ENCODE data around the gene SLC34A3.
A peak's percentile ranks its signal among the peaks of the same experiment; 100 is the strongest.

SLC34A3 gene

DNA sequence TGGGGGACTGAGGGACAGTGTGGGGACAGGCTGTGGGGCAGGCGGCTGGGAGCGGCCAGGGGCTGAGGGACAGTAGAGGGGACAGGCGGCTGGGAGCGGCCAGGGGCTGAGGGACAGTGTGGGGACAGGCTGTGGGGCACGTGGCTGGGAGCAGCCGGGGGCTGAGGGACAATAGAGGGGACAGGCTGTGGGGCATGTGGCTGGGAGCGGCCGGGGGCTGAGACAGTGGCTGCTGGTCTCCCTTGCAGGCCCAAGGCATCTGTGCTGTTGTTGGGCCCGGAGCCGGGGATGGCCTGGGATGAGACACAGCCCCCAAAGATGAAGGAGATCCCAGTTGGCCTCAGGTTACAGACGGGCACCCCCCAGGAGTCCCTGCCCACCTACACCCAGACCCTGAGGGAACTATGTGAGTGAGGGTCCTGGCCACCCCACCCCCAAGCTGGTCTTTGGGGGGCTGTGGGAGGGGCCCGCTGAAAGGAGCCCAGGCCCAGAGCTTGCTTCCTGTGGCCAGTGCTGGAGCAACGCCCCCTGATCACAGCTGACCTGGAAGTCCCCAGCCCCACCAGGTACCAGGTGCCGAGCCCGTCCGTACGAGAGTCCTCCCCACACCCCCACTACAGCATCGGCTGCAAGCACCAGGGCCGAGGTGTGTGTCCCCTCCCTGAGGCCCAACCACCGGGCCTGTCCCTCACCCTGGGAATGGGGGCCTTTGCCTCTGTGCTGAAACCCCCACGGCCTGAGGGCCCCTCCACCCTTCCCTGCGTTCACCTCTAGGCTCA, 21.0 kb downstream of the SLC34A3 start:
- no peak for DNase-seq
- no peak for TF ChIP-seq EZH2 (optimal IDR thresholded peaks at IDR 0.05; ENCODE audit: low read depth, low read length)
- TF ChIP-seq, protein P1, sequence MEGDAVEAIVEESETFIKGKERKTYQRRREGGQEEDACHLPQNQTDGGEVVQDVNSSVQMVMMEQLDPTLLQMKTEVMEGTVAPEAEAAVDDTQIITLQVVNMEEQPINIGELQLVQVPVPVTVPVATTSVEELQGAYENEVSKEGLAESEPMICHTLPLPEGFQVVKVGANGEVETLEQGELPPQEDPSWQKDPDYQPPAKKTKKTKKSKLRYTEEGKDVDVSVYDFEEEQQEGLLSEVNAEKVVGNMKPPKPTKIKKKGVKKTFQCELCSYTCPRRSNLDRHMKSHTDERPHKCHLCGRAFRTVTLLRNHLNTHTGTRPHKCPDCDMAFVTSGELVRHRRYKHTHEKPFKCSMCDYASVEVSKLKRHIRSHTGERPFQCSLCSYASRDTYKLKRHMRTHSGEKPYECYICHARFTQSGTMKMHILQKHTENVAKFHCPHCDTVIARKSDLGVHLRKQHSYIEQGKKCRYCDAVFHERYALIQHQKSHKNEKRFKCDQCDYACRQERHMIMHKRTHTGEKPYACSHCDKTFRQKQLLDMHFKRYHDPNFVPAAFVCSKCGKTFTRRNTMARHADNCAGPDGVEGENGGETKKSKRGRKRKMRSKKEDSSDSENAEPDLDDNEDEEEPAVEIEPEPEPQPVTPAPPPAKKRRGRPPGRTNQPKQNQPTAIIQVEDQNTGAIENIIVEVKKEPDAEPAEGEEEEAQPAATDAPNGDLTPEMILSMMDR (IDR thresholded peaks at IDR 0.05; ENCODE audit: low read length), result no peak
- Histone ChIP-seq H4K20me1 (ENCODE audit: insufficient read depth, low read length) (no peaks in the 10 kb centered on the region), H3K9me2 (replicated peaks; ENCODE audit: insufficient read depth, low read length) (no peaks in the 10 kb centered on the region), H3K4me2 (ENCODE audit: low read depth, low read length) (no peak overlapping the region), H2AFZ (ENCODE audit: low read length) (no peak overlapping the region), H3K79me2 (ENCODE audit: low read length) (peaks cover 14% of the 10 kb centered on the region), H3K27me3 (replicated peaks; ENCODE audit: insufficient read depth, low read length) (no peaks in the 10 kb centered on the region), H3K36me3 (replicated peaks; ENCODE audit: insufficient read depth, low read length) (no peaks in the 10 kb centered on the region), H3K9me3 (replicated peaks; ENCODE audit: insufficient read depth, low read length) (no peaks in the 10 kb centered on the region), H3K9ac (ENCODE audit: low read length) (no peak overlapping the region), H3K4me3 (ENCODE audit: low read length) (no peak overlapping the region), H3F3A (ENCODE audit: insufficient read depth, low read length) (peaks cover 8% of the 10 kb centered on the region), H3K4me1 (ENCODE audit: low read length) (peaks cover 10% of the 10 kb centered on the region; the same call in 1 of the 2 replicates), H3K27ac (ENCODE audit: low read length) (no peak overlapping the region)

DNA sequence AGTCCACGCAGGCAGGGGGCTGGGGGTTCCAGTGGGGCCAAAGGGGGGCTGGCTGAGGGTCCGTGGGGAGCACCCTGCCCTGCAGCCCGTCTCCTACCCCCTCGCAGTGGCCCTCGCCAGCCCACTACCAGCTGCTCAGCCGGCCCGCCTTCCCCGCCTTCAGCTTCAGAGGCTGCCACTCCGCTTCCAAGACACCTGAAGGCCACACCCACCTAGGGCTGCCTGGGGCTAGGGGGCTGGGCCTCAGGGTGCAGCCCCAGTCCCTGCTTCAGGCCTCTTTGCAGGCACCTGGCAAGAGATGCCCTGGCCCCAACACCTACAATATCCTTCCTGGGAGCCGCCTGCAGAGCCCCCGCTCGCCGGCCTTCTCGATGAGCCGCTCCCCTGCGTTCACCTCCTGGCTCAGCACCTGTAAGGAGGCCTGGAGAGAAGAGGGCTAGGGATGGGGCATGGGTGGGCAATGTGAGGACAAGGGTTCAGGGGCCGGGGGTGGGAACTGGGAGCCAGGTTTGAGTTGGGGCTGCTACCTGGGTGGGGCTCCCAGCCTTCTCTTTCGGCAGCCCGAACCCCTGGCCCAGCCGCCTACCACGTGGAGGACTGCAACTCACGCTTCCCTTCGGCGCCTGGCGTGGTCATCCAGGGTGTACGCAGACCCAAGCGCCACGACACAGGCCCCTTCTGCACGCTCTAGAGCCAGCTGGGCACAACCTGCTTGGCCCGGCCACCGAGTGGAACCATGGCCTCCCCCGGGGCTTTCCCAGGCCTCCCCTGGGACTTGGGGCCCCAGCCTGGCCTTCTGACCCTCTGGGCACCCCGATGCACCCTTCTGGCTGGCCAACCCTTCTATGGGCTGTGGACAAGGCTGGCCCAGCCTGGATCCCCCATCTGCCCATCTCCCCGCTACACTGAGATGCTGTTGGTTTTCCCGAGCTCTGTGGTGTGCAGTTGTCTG, 22.1 kb downstream of the SLC34A3 start:
- Histone ChIP-seq H3K27me3 (replicated peaks; ENCODE audit: insufficient read depth, low read length) (no peaks in the 10 kb centered on the region), H4K20me1 (ENCODE audit: insufficient read depth, low read length) (no peaks in the 10 kb centered on the region), H2AFZ (ENCODE audit: low read length) (no peak overlapping the region), H3K79me2 (ENCODE audit: low read length) (peaks cover 19% of the 10 kb centered on the region), H3K4me2 (ENCODE audit: low read depth, low read length) (no peak overlapping the region), H3K9ac (ENCODE audit: low read length) (no peak overlapping the region), H3K4me1 (ENCODE audit: low read length) (peaks cover 10% of the 10 kb centered on the region; the same call in 1 of the 2 replicates), H3F3A (ENCODE audit: insufficient read depth, low read length) (peaks cover 8% of the 10 kb centered on the region), H3K27ac (ENCODE audit: low read length) (no peak overlapping the region), H3K9me2 (replicated peaks; ENCODE audit: insufficient read depth, low read length) (no peaks in the 10 kb centered on the region), H3K4me3 (ENCODE audit: low read length) (no peak overlapping the region), H3K36me3 (replicated peaks; ENCODE audit: insufficient read depth, low read length) (no peaks in the 10 kb centered on the region), H3K9me3 (replicated peaks; ENCODE audit: insufficient read depth, low read length) (no peaks in the 10 kb centered on the region)
- TF ChIP-seq EZH2 (optimal IDR thresholded peaks at IDR 0.05; ENCODE audit: low read depth, low read length) (no peak), EZH2phosphoT487 (IDR thresholded peaks at IDR 0.05; ENCODE audit: low read length) (no peak)
- TF ChIP-seq, protein P1 (IDR thresholded peaks at IDR 0.05; ENCODE audit: low read length), result no peak
- DNase-seq, result no peak

DNA sequence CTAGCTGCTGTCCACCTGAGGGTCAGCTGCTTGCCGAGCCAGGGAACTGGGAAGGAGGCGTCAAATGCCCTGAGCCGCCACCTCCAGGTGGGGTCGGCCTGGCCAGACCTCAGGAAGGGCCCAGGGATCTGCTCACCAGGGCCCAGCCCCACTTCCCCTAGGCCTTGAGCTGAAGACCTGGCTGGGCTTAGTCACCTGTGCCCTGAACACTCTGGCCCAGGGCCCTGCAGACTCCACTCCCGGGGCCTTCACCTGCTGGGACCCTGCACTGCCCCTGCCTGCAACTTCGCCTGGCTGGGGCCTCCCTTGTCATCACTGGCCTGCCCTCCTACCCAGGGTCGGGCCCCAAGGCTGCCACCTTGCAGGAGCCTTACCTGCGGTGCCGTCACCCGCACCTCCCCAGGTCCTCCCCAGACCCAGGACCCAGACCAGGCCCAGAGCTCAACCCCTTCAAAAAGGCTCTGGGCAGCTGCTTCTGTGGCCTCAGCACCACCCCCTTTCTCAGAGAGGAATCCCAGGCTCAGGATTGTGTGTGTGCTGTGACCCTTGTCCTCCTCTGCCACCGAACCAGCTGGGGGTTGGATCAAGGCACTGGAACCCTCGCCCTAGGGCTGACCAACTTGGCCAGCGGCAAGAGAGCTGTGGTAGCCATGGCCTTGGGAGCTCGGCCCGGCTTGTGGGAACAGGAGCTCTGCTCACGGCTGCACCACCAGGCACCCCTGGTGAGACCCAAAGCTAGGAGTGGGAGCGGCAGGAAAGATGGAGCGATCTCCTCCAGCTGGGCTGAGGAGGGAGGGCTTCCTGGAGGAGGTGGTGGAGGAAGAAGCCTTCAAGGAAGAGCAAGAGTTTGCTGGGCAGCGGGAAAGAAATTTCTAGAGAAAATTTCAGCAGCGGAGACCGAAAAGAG, 23.3 kb downstream of the SLC34A3 start:
- Histone ChIP-seq H3K4me3 (ENCODE audit: low read length) (peak overlapping the region; percentile 79), H3K27me3 (replicated peaks; ENCODE audit: insufficient read depth, low read length) (no peaks in the 10 kb centered on the region), H3K27ac (ENCODE audit: low read length) (no peak overlapping the region), H2AFZ (ENCODE audit: low read length) (peak overlapping the region; percentile 99; the same call in 1 of the 2 replicates), H3K4me1 (ENCODE audit: low read length) (peaks cover 10% of the 10 kb centered on the region; the same call in 1 of the 2 replicates), H3K36me3 (replicated peaks; ENCODE audit: insufficient read depth, low read length) (peaks cover 1% of the 10 kb centered on the region; the same call in 1 of the 2 replicates), H3K79me2 (ENCODE audit: low read length) (peaks cover 24% of the 10 kb centered on the region), H3F3A (ENCODE audit: insufficient read depth, low read length) (peaks cover 8% of the 10 kb centered on the region), H4K20me1 (ENCODE audit: insufficient read depth, low read length) (no peaks in the 10 kb centered on the region), H3K4me2 (ENCODE audit: low read depth, low read length) (peak overlapping the region; percentile 98), H3K9me2 (replicated peaks; ENCODE audit: insufficient read depth, low read length) (no peaks in the 10 kb centered on the region), H3K9me3 (replicated peaks; ENCODE audit: insufficient read depth, low read length) (no peaks in the 10 kb centered on the region), H3K9ac (ENCODE audit: low read length) (peak overlapping the region; percentile 63; the same call in 1 of the 2 replicates)
- DNase-seq, result no peak
- no peak for TF ChIP-seq EZH2phosphoT487 (IDR thresholded peaks at IDR 0.05; ENCODE audit: low read length)
- no peak for TF ChIP-seq EZH2 (optimal IDR thresholded peaks at IDR 0.05; ENCODE audit: low read depth, low read length)
- TF ChIP-seq, protein P1 (IDR thresholded peaks at IDR 0.05; ENCODE audit: low read length), result no peak

Data from MM.1S (cell line).